Measurements from ENCODE around the gene TMEM256. TPM values are rescaled to one million over a fixed set of nuclear protein-coding genes. Genes with fewer than 3 reads are reported as not detected.
"Not testable (repeated sequence)": the region's sequence is repeated elsewhere in the genome, so short reads cannot be mapped to it uniquely, and the experiment has no call there.

TMEM256 gene
- polyA plus RNA-seq, 3 donors, result 39.2 to 81.4 (median 72.6) TPM

- intact Hi-C loops (cut with micrococcal nuclease), result no loop called here
- 100% methylated on average over 1 of the region's 13 CpGs for WGBS (ENCODE audit: insufficient coverage)
- no peaks in the 10 kb centered on the region for H3K36me3 ChIP-seq (replicated peaks in 1 of 2; ENCODE audit: control insufficient read depth in 1 of 2, insufficient read depth in 2 of 2, low read length in 2 of 2)
- Mint-ChIP-seq H3K4me1 (peaks cover 2% of the 10 kb centered on the region), H3K27ac (no peak overlapping the region), H3K9me3 (no peaks in the 10 kb centered on the region), H3K27me3 (ENCODE audit: low read depth in 3 of 3) (peaks cover 6 to 18% (median 14%) of the 10 kb centered on the region in 3 donors), H3K4me3 (no peak overlapping the region), H3K36me3 (no peaks in the 10 kb centered on the region)
- H3K9ac ChIP-seq (ENCODE audit: insufficient read depth, low read length, poor library complexity, severe bottlenecking), result no peak overlapping the region
- H4K20me1 ChIP-seq (ENCODE audit: insufficient read depth, low read length), result no peaks in the 10 kb centered on the region
- no peak overlapping the region for H2AFZ ChIP-seq (ENCODE audit: insufficient read depth, low read depth, low read length, poor library complexity, severe bottlenecking)
- no peaks in the 10 kb centered on the region for H3K27me3 ChIP-seq (ENCODE audit: control insufficient read depth in 2 of 2, insufficient read depth in 2 of 2, low read length in 2 of 2)
- H3K4me3 ChIP-seq (replicated peaks in 1 of 3; ENCODE audit: low read depth in 2 of 3, low read length in 3 of 3), result no peak overlapping the region
- H3K79me2 ChIP-seq (ENCODE audit: insufficient read depth, low read length), result no peaks in the 10 kb centered on the region
- no peak overlapping the region for H3K4me2 ChIP-seq (replicated peaks; ENCODE audit: extremely low read depth, low read length, poor library complexity, severe bottlenecking)
- no peaks in the 10 kb centered on the region for H3K9me3 ChIP-seq (replicated peaks in 1 of 2; ENCODE audit: control insufficient read depth in 1 of 2, insufficient read depth in 1 of 2, low read length in 2 of 2)
- TF ChIP-seq CTCF (IDR thresholded peaks at IDR 0.05), result no peak
- no peak overlapping the region for H3K27ac ChIP-seq (ENCODE audit: low read depth in 1 of 2, low read length in 2 of 2)
- no peak for DNase-seq
- H3K4me1 ChIP-seq (ENCODE audit: control insufficient read depth in 1 of 2, insufficient read depth in 2 of 2, low read length in 2 of 2), result no peaks in the 10 kb centered on the region
Observed at GRCh38 chr17:7367918-7368598, 35.8 kb downstream of the TMEM256 start.

- Histone ChIP-seq H3K27ac (ENCODE audit: low read depth in 1 of 2, low read length in 2 of 2) (no peak overlapping the region), H3K4me1 (ENCODE audit: control insufficient read depth in 1 of 2, insufficient read depth in 2 of 2, low read length in 2 of 2) (no peaks in the 10 kb centered on the region), H3K4me2 (replicated peaks; ENCODE audit: extremely low read depth, low read length, poor library complexity, severe bottlenecking) (no peak overlapping the region), H3K36me3 (replicated peaks in 1 of 2; ENCODE audit: control insufficient read depth in 1 of 2, insufficient read depth in 2 of 2, low read length in 2 of 2) (no peaks in the 10 kb centered on the region), H3K27me3 (ENCODE audit: control insufficient read depth in 2 of 2, insufficient read depth in 2 of 2, low read length in 2 of 2) (no peaks in the 10 kb centered on the region), H2AFZ (ENCODE audit: insufficient read depth, low read depth, low read length, poor library complexity, severe bottlenecking) (no peak overlapping the region), H3K9ac (ENCODE audit: insufficient read depth, low read length, poor library complexity, severe bottlenecking) (no peak overlapping the region), H3K4me3 (replicated peaks in 1 of 3; ENCODE audit: low read depth in 2 of 3, low read length in 3 of 3) (no peak overlapping the region), H4K20me1 (ENCODE audit: insufficient read depth, low read length) (no peaks in the 10 kb centered on the region), H3K79me2 (ENCODE audit: insufficient read depth, low read length) (no peaks in the 10 kb centered on the region), H3K9me3 (replicated peaks in 1 of 2; ENCODE audit: control insufficient read depth in 1 of 2, insufficient read depth in 1 of 2, low read length in 2 of 2) (no peaks in the 10 kb centered on the region)
- WGBS (ENCODE audit: insufficient coverage), result 95% methylated on average over 4 of the region's 8 CpGs
- H3K27me3 Mint-ChIP-seq (ENCODE audit: low read depth in 3 of 3), result peaks cover 8 to 15% (median 14%) of the 10 kb centered on the region in 3 donors
- no peak overlapping the region for H3K27ac Mint-ChIP-seq
- H3K4me1 Mint-ChIP-seq, result peaks cover 2% of the 10 kb centered on the region
- no peaks in the 10 kb centered on the region for H3K9me3 Mint-ChIP-seq
- no peaks in the 10 kb centered on the region for H3K36me3 Mint-ChIP-seq
- TF ChIP-seq CTCF (IDR thresholded peaks at IDR 0.05), result no peak
- no peak for DNase-seq
- no peak overlapping the region for H3K4me3 Mint-ChIP-seq
- intact Hi-C loops (cut with micrococcal nuclease), result no loop called here
Observed at GRCh38 chr17:7367083-7367482, 36.8 kb downstream of the TMEM256 start.

GRCh38 chr17:7365963-7366362 lies 37.9 kb downstream of the TMEM256 start:
- not testable (repeated sequence) for H3K9me3 Mint-ChIP-seq, H3K4me3 Mint-ChIP-seq
- WGBS (ENCODE audit: insufficient coverage), result no CpG with 5 or more reads among the region's 7 CpGs

More at GRCh38 chr17:7365963-7366362, 37.9 kb downstream of the TMEM256 start:
- H3K4me3 ChIP-seq (replicated peaks in 1 of 3; ENCODE audit: low read depth in 2 of 3, low read length in 3 of 3); DNase-seq; H2AFZ ChIP-seq (ENCODE audit: insufficient read depth, low read depth, low read length, poor library complexity, severe bottlenecking); H3K4me2 ChIP-seq (replicated peaks; ENCODE audit: extremely low read depth, low read length, poor library complexity, severe bottlenecking); H3K4me1 ChIP-seq (ENCODE audit: control insufficient read depth in 1 of 2, insufficient read depth in 2 of 2, low read length in 2 of 2); intact Hi-C loops (cut with micrococcal nuclease); H3K27ac ChIP-seq (ENCODE audit: low read depth in 1 of 2, low read length in 2 of 2); H3K9me3 ChIP-seq (replicated peaks in 1 of 2; ENCODE audit: control insufficient read depth in 1 of 2, insufficient read depth in 1 of 2, low read length in 2 of 2); H3K36me3 ChIP-seq (replicated peaks in 1 of 2; ENCODE audit: control insufficient read depth in 1 of 2, insufficient read depth in 2 of 2, low read length in 2 of 2); H3K4me1 Mint-ChIP-seq; H3K27me3 ChIP-seq (ENCODE audit: control insufficient read depth in 2 of 2, insufficient read depth in 2 of 2, low read length in 2 of 2); H3K36me3 Mint-ChIP-seq; H3K9ac ChIP-seq (ENCODE audit: insufficient read depth, low read length, poor library complexity, severe bottlenecking); H3K79me2 ChIP-seq (ENCODE audit: insufficient read depth, low read length); H4K20me1 ChIP-seq (ENCODE audit: insufficient read depth, low read length); H3K27ac Mint-ChIP-seq: not testable (repeated sequence)
- H3K27me3 Mint-ChIP-seq (ENCODE audit: low read depth in 3 of 3), result peaks cover 5 to 16% (median 9%) of the 10 kb centered on the region in 3 donors

Measured in CD14-positive monocyte (primary cell).